GM23338 (cell line): ENCODE results near the gene SLC48A1. TPM values are rescaled to one million over a fixed set of nuclear protein-coding genes. Genes with fewer than 3 reads are reported as not detected.

Experiments
- ATAC-seq: fragments of 200-7000 bp; cut with Tn5 transposase; 3 replicates; pipeline ENCODE4 v1.9.1; 2020
- DNase-seq: peaks from one replicate; pipeline ENCODE4 v3.0.0-alpha.2; 2015; ENCODE audit warnings: low spot score
- H2AFZ ChIP-seq: fragments of 200-600 bp; sonication (generic); 2 replicates; pipeline ENCODE4 v1.8.0; 2016; ENCODE audit warnings: antibody characterized with exemption, mild to moderate bottlenecking, moderate library complexity
- H3F3A ChIP-seq: fragments of 200-600 bp; sonication (generic); replicated peaks from 2 replicates; pipeline ENCODE4 v1.8.0; 2017; ENCODE audit warnings: antibody characterized with exemption, mixed run types, low read depth
- H3K27ac ChIP-seq: fragments of 200-600 bp; sonication (generic); 2 replicates; pipeline ENCODE4 v1.6.1; 2016; ENCODE audit warnings: low read depth
- H3K27me3 ChIP-seq: fragments of 200-600 bp; sonication (generic); 2 replicates; pipeline ENCODE4 v1.8.0; 2016; ENCODE audit warnings: mild to moderate bottlenecking, mixed run types, moderate library complexity; ENCODE audit not compliant: insufficient read depth
- H3K36me3 ChIP-seq: fragments of 200-600 bp; sonication (generic); 2 replicates; pipeline ENCODE4 v1.8.0; 2016; ENCODE audit warnings: mild to moderate bottlenecking; ENCODE audit not compliant: insufficient read depth
- H3K4me1 ChIP-seq: fragments of 200-600 bp; sonication (generic); 2 replicates; pipeline ENCODE4 v1.8.0; 2016; ENCODE audit warnings: mild to moderate bottlenecking, moderate library complexity; ENCODE audit not compliant: insufficient read depth
- H3K4me2 ChIP-seq: fragments of 200-600 bp; sonication (generic); 2 replicates; pipeline ENCODE4 v1.7.1; 2017; ENCODE audit warnings: mixed run types
- H3K4me3 ChIP-seq: fragments of 200-600 bp; sonication (generic); 2 replicates; pipeline ENCODE4 v1.6.1; 2016; ENCODE audit warnings: mixed run types
- H3K79me2 ChIP-seq: fragments of 200-600 bp; sonication (generic); replicated peaks from 2 replicates; pipeline ENCODE4 v1.8.0; 2017; ENCODE audit warnings: mild to moderate bottlenecking; ENCODE audit not compliant: insufficient read depth
- H3K9me2 ChIP-seq: fragments of 200-600 bp; sonication (generic); 2 replicates; pipeline ENCODE4 v1.8.0; 2017; ENCODE audit not compliant: insufficient read depth
- H4K20me1 ChIP-seq: fragments of 200-600 bp; sonication (generic); replicated peaks from 2 replicates; pipeline ENCODE4 v1.8.0; 2017; ENCODE audit warnings: mild to moderate bottlenecking; ENCODE audit not compliant: insufficient read depth
- H3K27ac Mint-ChIP-seq: 2 replicates; pipeline ENCODE4 v1.8.0; 2020; ENCODE audit warnings: inconsistent platforms, mild to moderate bottlenecking, moderate library complexity, mixed read lengths
- H3K27me3 Mint-ChIP-seq: 3 replicates; pipeline ENCODE4 v1.8.0; 2022; ENCODE audit warnings: low read depth, mild to moderate bottlenecking, moderate library complexity, mixed read lengths, inconsistent platforms; ENCODE audit not compliant: insufficient read depth, poor library complexity
- H3K36me3 Mint-ChIP-seq: 3 replicates; pipeline ENCODE4 v1.8.0; 2021; ENCODE audit warnings: low read depth, mild to moderate bottlenecking, inconsistent platforms, moderate library complexity, mixed read lengths
- H3K4me1 Mint-ChIP-seq: 3 replicates; pipeline ENCODE4 v1.8.0; 2020; ENCODE audit warnings: mild to moderate bottlenecking, inconsistent platforms, mixed read lengths
- H3K4me3 Mint-ChIP-seq: 3 replicates; pipeline ENCODE4 v1.8.0; 2021; ENCODE audit warnings: moderate library complexity, mild to moderate bottlenecking, inconsistent platforms, mixed read lengths
- H3K9me3 Mint-ChIP-seq: 3 replicates; pipeline ENCODE4 v1.8.0; 2020; ENCODE audit warnings: moderate library complexity, mild to moderate bottlenecking, inconsistent platforms, mixed read lengths
- CREB1 ChIP-seq: fragments of 250-450 bp; sonication (Bioruptor Pico); IDR thresholded peaks from 2 replicates; pipeline ENCODE4 v1.5.0; 2020; ENCODE audit warnings: low read depth, mild to moderate bottlenecking, moderate library complexity
- CTCF ChIP-seq, 2 experiments: fragments of 200-600 bp in 1 of 2; sonication (generic) in 1 of 2; conservative IDR thresholded peaks; 2 replicates each; pipeline versions ENCODE4 v1.5.1 to v1.6.1; 2016 to 2017; ENCODE audit warnings: antibody characterized with exemption in 2 of 2, low read depth in 2 of 2, mild to moderate bottlenecking in 2 of 2, moderate library complexity in 1 of 2
- ETS1 ChIP-seq: IDR thresholded peaks from 2 replicates; pipeline ENCODE4 v1.6.1; 2016; ENCODE audit warnings: antibody characterized with exemption
- EZH2 ChIP-seq: fragments of 200-600 bp; sonication (generic); IDR thresholded peaks from one replicate; pipeline ENCODE4 v1.8.0; 2017; ENCODE audit warnings: antibody characterized with exemption, mild to moderate bottlenecking, low read depth; ENCODE audit not compliant: unreplicated experiment
- EZH2phosphoT487 ChIP-seq: fragments of 200-600 bp; sonication (generic); IDR thresholded peaks from one replicate; pipeline ENCODE4 v1.8.1; 2018; ENCODE audit warnings: antibody characterized with exemption; ENCODE audit not compliant: unreplicated experiment
- JUNB ChIP-seq: IDR thresholded peaks from one replicate; pipeline ENCODE4 v1.6.1; 2016; ENCODE audit warnings: antibody characterized with exemption; ENCODE audit not compliant: unreplicated experiment
- NANOG ChIP-seq: IDR thresholded peaks from 2 replicates; pipeline ENCODE4 v1.6.1; 2016; ENCODE audit warnings: antibody characterized with exemption, borderline replicate concordance
- POLR2AphosphoS5 ChIP-seq: IDR thresholded peaks from 2 replicates; pipeline ENCODE4 v1.6.1; 2016; ENCODE audit warnings: antibody characterized with exemption, low read depth
- REST ChIP-seq: IDR thresholded peaks from one replicate; pipeline ENCODE4 v1.6.1; 2018; ENCODE audit warnings: antibody characterized with exemption; ENCODE audit not compliant: unreplicated experiment
- STAT1 ChIP-seq: IDR thresholded peaks from one replicate; pipeline ENCODE4 v1.6.1; 2016; ENCODE audit warnings: antibody characterized with exemption; ENCODE audit not compliant: unreplicated experiment
- ZNF114 ChIP-seq: fragments of 250-450 bp; sonication (Bioruptor Pico); IDR thresholded peaks from 2 replicates; pipeline ENCODE4 v1.5.0; 2020; ENCODE audit warnings: mild to moderate bottlenecking, moderate library complexity
- polyA plus RNA-seq: library from polyadenylated mRNA; unstranded; fragments of >200 nt; fragmentation: Nextera tagmentation; extraction: Ambion mirVana; gene quantifications from 2 replicates; pipeline ENCODE4 v1.2.1, GENCODE V29; 2016
- total RNA-seq: library from RNA; depleted of rRNA; stranded (reverse); fragments of >200 nt; shearing (Covaris generic); gene quantifications from 2 replicates; pipeline ENCODE4 v1.2.3, GENCODE V29; 2014

SLC48A1 gene
- total and polyA plus RNA-seq, 2 experiments from 2014 or later, result 5.8 to 9.0 TPM

- peak overlapping the region; percentile 90 for H3K27ac Mint-ChIP-seq
- peaks cover 5% of the 10 kb centered on the region for H3K27me3 Mint-ChIP-seq
- peak overlapping the region; percentile 70 for H3K4me3 Mint-ChIP-seq
- no peak for TF ChIP-seq ZNF114 (CRISPR knock-in tag)
- TF ChIP-seq ETS1, result no peak
- no peak for TF ChIP-seq CTCF (conservative IDR thresholded peaks at IDR 0.05; ENCODE audit: low read depth in 2 of 2)
- TF ChIP-seq STAT1, result no peak
- no peak for TF ChIP-seq NANOG
- TF ChIP-seq EZH2, result no peak
- no peak for TF ChIP-seq JUNB
- TF ChIP-seq POLR2AphosphoS5, result no peak
- peaks cover 25% of the 10 kb centered on the region for H3F3A ChIP-seq
- DNase-seq, result no peak
- H3K27me3 ChIP-seq, result no peaks in the 10 kb centered on the region
- no peaks in the 10 kb centered on the region; the same call in 1 of the 2 replicates for H3K36me3 ChIP-seq
- peaks cover 88% of the 10 kb centered on the region for H3K4me1 Mint-ChIP-seq
- peaks cover 42% of the 10 kb centered on the region for H4K20me1 ChIP-seq
- peaks cover 7% of the 10 kb centered on the region; the same call in 2 of the 3 replicates for H3K36me3 Mint-ChIP-seq
- no peak for ATAC-seq
- no peaks in the 10 kb centered on the region for H3K9me2 ChIP-seq
- peak overlapping the region; percentile 94 for H3K4me2 ChIP-seq
- H3K4me3 ChIP-seq, result peak overlapping the region; percentile 62
- H2AFZ ChIP-seq, result no peak overlapping the region
- peaks cover 84% of the 10 kb centered on the region for H3K4me1 ChIP-seq
- H3K9me3 Mint-ChIP-seq, result no peaks in the 10 kb centered on the region
- peaks cover 88% of the 10 kb centered on the region for H3K79me2 ChIP-seq
- peak overlapping the region; percentile 98 for H3K27ac ChIP-seq
Observed at GRCh38 chr12:47811581-47812484, 38.8 kb downstream of the SLC48A1 start.

- peak; percentile 78 for ATAC-seq
- H3K4me2 ChIP-seq, result peak overlapping the region; percentile 94
- no peak overlapping the region for H2AFZ ChIP-seq
- no peaks in the 10 kb centered on the region; the same call in 1 of the 2 replicates for H3K36me3 ChIP-seq
- no peaks in the 10 kb centered on the region for H3K27me3 ChIP-seq
- H4K20me1 ChIP-seq, result peaks cover 36% of the 10 kb centered on the region
- H3K79me2 ChIP-seq, result peaks cover 88% of the 10 kb centered on the region
- TF ChIP-seq ETS1 (no peak), EZH2phosphoT487 (no peak), CTCF (conservative IDR thresholded peaks at IDR 0.05; ENCODE audit: low read depth in 2 of 2) (no peak), CREB1 (peak; percentile 69), JUNB (no peak), EZH2 (no peak), POLR2AphosphoS5 (peak; percentile 46; the same call in 1 of the 2 replicates), REST (no peak)
- peak overlapping the region; percentile 98 for H3K27ac ChIP-seq
- Mint-ChIP-seq H3K27me3 (peaks cover 9% of the 10 kb centered on the region), H3K27ac (peak overlapping the region; percentile 94), H3K36me3 (peaks cover 8% of the 10 kb centered on the region), H3K4me3 (peak overlapping the region; percentile 70), H3K4me1 (peaks cover 88% of the 10 kb centered on the region), H3K9me3 (no peaks in the 10 kb centered on the region)
- no peaks in the 10 kb centered on the region for H3K9me2 ChIP-seq
- H3K4me3 ChIP-seq, result peak overlapping the region; percentile 62
- DNase-seq, result peak; percentile 95
- H3K4me1 ChIP-seq, result peaks cover 87% of the 10 kb centered on the region
- H3F3A ChIP-seq, result peaks cover 25% of the 10 kb centered on the region
Observed at GRCh38 chr12:47812797-47813510, 39.9 kb downstream of the SLC48A1 start.
